Measurements from ENCODE around the gene DARS2.

Gene DARS2

DNA sequence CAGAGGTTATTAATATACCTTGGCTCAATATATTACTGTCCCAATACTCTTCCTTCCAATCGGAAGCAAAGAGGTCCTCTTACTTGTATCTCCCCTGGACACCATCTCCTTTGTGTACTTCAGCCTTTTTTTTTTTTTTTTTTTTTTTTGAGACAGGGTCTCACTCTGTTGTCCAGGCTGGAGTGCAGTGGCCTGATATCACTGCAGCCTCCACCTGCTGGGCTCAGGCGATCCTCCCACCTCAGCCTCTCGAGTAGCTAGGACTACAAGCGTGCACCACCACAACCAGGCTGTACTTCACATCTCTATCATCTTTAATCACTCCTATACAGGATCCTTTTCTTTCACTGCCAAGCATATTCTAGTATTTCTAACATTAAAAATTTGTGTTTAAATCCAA, 2.8 kb upstream of the DARS2 start:
- no peaks in the 10 kb centered on the region for H3K79me2 ChIP-seq
- H3K27ac ChIP-seq: no peak overlapping the region
- H3K4me3 ChIP-seq (ENCODE audit: low read depth, low read length): no peak overlapping the region
- no peaks in the 10 kb centered on the region for H3K27me3 ChIP-seq (ENCODE audit: control insufficient read depth, insufficient read depth, low read length)
- H3K36me3 ChIP-seq (ENCODE audit: control insufficient read depth, insufficient read depth, low read length): no peaks in the 10 kb centered on the region
- H3K4me2 ChIP-seq (ENCODE audit: low read length): no peak overlapping the region
- H2AFZ ChIP-seq: no peak overlapping the region
- no peaks in the 10 kb centered on the region for H3K4me1 ChIP-seq
- no peak overlapping the region for H3K9ac ChIP-seq
- TF ChIP-seq, protein P1, sequence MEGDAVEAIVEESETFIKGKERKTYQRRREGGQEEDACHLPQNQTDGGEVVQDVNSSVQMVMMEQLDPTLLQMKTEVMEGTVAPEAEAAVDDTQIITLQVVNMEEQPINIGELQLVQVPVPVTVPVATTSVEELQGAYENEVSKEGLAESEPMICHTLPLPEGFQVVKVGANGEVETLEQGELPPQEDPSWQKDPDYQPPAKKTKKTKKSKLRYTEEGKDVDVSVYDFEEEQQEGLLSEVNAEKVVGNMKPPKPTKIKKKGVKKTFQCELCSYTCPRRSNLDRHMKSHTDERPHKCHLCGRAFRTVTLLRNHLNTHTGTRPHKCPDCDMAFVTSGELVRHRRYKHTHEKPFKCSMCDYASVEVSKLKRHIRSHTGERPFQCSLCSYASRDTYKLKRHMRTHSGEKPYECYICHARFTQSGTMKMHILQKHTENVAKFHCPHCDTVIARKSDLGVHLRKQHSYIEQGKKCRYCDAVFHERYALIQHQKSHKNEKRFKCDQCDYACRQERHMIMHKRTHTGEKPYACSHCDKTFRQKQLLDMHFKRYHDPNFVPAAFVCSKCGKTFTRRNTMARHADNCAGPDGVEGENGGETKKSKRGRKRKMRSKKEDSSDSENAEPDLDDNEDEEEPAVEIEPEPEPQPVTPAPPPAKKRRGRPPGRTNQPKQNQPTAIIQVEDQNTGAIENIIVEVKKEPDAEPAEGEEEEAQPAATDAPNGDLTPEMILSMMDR (IDR thresholded peaks at IDR 0.05): no peak
- H3K9me3 ChIP-seq (ENCODE audit: control insufficient read depth, low read length): no peaks in the 10 kb centered on the region

DNA sequence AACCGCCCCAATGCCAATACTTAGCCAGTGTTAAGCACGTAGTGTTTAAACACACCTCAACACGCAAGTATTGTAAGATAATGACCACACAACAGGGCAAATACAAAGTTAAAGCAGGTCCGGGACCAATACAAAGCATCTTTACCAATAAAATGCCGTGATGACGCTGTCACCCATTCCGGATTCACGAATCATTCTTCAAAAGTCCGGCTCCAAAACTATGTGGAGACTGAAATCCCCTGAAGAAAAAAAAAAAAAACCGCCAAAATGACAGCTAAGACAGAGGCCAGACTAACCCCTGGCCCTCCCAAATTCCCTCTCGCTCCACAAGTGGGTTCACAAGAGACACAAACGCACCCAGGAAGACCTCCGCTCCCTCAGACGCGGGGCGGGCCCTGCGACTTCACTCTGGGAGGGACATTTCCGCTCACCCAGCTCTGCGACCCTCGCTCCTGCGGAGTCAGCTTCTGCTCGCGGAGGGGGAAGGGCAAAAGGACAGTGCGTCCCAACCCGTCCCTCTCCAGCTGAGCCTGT, 625 bp upstream of the DARS2 start:
- Histone ChIP-seq H3K4me1 (no peaks in the 10 kb centered on the region), H3K27ac (peak overlapping the region; percentile 88), H3K36me3 (ENCODE audit: control insufficient read depth, insufficient read depth, low read length) (no peaks in the 10 kb centered on the region), H3K9ac (peak overlapping the region; percentile 21), H3K4me2 (ENCODE audit: low read length) (peak overlapping the region; percentile 86), H3K4me3 (ENCODE audit: low read depth, low read length) (peak overlapping the region; percentile 78), H2AFZ (peak overlapping the region; percentile 95), H3K9me3 (ENCODE audit: control insufficient read depth, low read length) (no peaks in the 10 kb centered on the region), H3K27me3 (ENCODE audit: control insufficient read depth, insufficient read depth, low read length) (no peaks in the 10 kb centered on the region), H3K79me2 (no peaks in the 10 kb centered on the region)
- TF ChIP-seq, protein P1 (IDR thresholded peaks at IDR 0.05): no peak

DNA sequence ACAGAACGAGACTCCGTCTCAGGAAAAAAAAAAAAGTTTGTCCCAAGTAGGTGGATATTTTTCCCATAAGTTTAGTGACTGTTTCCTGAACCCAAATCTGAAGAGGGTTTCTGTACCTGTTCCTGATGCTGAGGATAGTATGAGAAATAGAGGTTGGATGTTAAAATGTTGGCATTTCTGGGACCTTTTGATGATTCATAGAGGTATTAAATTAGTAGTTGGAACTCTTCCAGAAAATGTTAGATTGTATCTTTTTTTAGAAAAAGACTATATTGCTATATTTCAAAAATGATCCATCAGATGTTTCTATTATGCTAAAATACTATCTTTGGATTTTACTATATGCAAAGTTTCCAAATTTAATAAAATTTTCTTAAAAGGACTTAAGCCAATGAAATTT, 3.1 kb downstream of the DARS2 start:
- TF ChIP-seq, protein P1 (IDR thresholded peaks at IDR 0.05): no peak
- H3K9ac ChIP-seq: no peak overlapping the region
- H3K79me2 ChIP-seq: no peaks in the 10 kb centered on the region
- H3K9me3 ChIP-seq (ENCODE audit: control insufficient read depth, low read length): no peaks in the 10 kb centered on the region
- no peak overlapping the region for H3K27ac ChIP-seq
- H3K4me3 ChIP-seq (ENCODE audit: low read depth, low read length): no peak overlapping the region
- no peaks in the 10 kb centered on the region for H3K4me1 ChIP-seq
- no peaks in the 10 kb centered on the region for H3K36me3 ChIP-seq (ENCODE audit: control insufficient read depth, insufficient read depth, low read length)
- H3K4me2 ChIP-seq (ENCODE audit: low read length): no peak overlapping the region
- H2AFZ ChIP-seq: no peak overlapping the region
- no peaks in the 10 kb centered on the region for H3K27me3 ChIP-seq (ENCODE audit: control insufficient read depth, insufficient read depth, low read length)

DNA sequence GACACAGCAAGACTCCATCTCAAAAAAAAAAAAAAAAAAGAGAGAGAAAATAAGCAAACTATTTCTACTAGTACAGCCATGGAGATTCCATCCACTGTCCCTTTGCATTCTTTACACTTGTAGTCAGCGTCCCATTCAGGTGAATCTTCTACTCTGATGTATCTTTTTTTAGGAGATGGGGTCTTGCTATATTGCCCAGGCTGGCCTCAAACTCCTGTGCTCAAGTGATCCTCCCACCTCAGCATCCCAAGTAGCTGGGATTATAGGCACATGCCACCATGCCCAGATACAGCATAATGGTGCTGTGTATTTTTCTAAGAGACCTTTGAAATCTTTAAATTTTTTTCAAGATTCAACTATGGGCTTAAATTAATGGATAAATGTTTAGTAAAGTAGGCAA, 8.3 kb downstream of the DARS2 start:
- H3K4me3 ChIP-seq (ENCODE audit: low read depth, low read length): no peak overlapping the region
- H3K79me2 ChIP-seq: no peaks in the 10 kb centered on the region
- H3K9me3 ChIP-seq (ENCODE audit: control insufficient read depth, low read length): no peaks in the 10 kb centered on the region
- no peak overlapping the region for H2AFZ ChIP-seq
- no peak overlapping the region for H3K9ac ChIP-seq
- TF ChIP-seq, protein P1 (IDR thresholded peaks at IDR 0.05): no peak
- no peaks in the 10 kb centered on the region for H3K36me3 ChIP-seq (ENCODE audit: control insufficient read depth, insufficient read depth, low read length)
- no peak overlapping the region for H3K4me2 ChIP-seq (ENCODE audit: low read length)
- no peaks in the 10 kb centered on the region for H3K4me1 ChIP-seq
- no peaks in the 10 kb centered on the region for H3K27me3 ChIP-seq (ENCODE audit: control insufficient read depth, insufficient read depth, low read length)
- H3K27ac ChIP-seq: no peak overlapping the region

DNA sequence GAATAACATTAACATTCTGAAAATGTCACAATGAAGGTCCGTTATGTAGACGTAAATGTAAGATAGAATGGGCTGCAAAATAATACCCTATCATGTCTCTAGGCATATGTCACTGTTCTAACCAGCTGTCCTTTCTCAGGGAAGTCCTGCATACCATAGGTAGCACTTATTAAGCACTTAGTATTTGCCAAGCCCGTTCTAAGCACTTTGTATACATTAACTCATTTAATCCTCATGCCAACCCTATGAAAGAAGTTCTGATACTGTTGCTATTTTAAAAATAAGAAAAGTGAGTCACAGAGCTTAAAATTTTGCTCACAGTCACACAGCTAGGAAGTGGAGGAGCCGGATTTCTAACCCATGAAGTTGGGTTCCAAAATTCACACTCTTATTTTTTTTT, 27.6 kb downstream of the DARS2 start:
- Histone ChIP-seq H3K4me1 (no peaks in the 10 kb centered on the region), H3K79me2 (no peaks in the 10 kb centered on the region), H2AFZ (no peak overlapping the region), H3K27me3 (ENCODE audit: control insufficient read depth, insufficient read depth, low read length) (no peaks in the 10 kb centered on the region), H3K9ac (no peak overlapping the region), H3K4me2 (ENCODE audit: low read length) (no peak overlapping the region), H3K9me3 (ENCODE audit: control insufficient read depth, low read length) (no peaks in the 10 kb centered on the region), H3K4me3 (ENCODE audit: low read depth, low read length) (no peak overlapping the region), H3K36me3 (ENCODE audit: control insufficient read depth, insufficient read depth, low read length) (no peaks in the 10 kb centered on the region), H3K27ac (no peak overlapping the region)
- TF ChIP-seq, protein P1 (IDR thresholded peaks at IDR 0.05): no peak
